ENCODE measurements around the gene THOC2.

DNA sequence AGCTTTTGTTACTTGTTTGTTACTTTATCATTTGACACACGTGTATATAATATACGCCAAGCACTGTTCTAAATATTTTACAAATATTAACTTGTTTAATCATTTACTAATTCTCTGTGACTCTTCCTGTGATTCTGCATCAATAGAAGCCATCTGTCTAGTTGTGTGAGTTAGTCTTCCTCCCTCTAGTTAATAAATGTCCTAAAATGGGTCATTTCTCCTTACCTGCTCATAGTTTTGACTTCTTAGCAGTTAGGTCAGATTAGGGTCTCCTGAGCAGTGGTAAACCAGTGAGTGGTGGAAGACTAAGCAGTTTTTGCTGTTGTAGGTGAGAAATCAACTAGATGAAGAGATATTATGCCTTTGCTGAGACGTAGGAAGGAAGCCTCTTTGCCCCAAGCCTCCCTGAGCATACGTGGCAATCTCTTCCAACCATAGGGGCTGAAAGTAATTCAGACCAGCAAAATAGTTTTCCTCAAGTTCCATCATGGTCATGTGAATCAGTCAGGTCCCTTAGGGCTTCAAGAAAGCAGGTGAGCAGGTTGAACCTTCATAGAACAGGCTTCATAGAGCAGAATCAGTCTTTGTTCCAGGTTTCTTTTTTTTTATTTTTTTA lies 38.7 kb upstream of the THOC2 start:
- TF ChIP-seq, protein P1, sequence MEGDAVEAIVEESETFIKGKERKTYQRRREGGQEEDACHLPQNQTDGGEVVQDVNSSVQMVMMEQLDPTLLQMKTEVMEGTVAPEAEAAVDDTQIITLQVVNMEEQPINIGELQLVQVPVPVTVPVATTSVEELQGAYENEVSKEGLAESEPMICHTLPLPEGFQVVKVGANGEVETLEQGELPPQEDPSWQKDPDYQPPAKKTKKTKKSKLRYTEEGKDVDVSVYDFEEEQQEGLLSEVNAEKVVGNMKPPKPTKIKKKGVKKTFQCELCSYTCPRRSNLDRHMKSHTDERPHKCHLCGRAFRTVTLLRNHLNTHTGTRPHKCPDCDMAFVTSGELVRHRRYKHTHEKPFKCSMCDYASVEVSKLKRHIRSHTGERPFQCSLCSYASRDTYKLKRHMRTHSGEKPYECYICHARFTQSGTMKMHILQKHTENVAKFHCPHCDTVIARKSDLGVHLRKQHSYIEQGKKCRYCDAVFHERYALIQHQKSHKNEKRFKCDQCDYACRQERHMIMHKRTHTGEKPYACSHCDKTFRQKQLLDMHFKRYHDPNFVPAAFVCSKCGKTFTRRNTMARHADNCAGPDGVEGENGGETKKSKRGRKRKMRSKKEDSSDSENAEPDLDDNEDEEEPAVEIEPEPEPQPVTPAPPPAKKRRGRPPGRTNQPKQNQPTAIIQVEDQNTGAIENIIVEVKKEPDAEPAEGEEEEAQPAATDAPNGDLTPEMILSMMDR (conservative IDR thresholded peaks at IDR 0.05; ENCODE audit: low read length): no peak
- no peak for TF ChIP-seq EZH2phosphoT487 (IDR thresholded peaks at IDR 0.05; ENCODE audit: borderline replicate concordance)

Data from Loucy (cell line).